ENCODE results near the gene OSBPL5.

OSBPL5 gene

GRCh38 chr11:3201112-3201581 lies 36.0 kb upstream of the OSBPL5 start:
- DNase-seq (ENCODE audit: extremely low spot score) = no peak
- POLR2A ChIA-PET = no interaction called here
- TF ChIP-seq TARDBP (IDR thresholded peaks at IDR 0.05) (no peak), NFRKB (IDR thresholded peaks at IDR 0.05) (no peak), SP1 (IDR thresholded peaks at IDR 0.05) (no peak), CTBP1 (IDR thresholded peaks at IDR 0.05; ENCODE audit: borderline replicate concordance) (no peak), L3MBTL2 (conservative IDR thresholded peaks at IDR 0.05) (no peak), ZNF384 (IDR thresholded peaks at IDR 0.05) (no peak), HDGF (IDR thresholded peaks at IDR 0.05; ENCODE audit: borderline replicate concordance) (no peak), FOXK2 (IDR thresholded peaks at IDR 0.05) (no peak), SUZ12 (IDR thresholded peaks at IDR 0.05) (no peak), ARNT (IDR thresholded peaks at IDR 0.05) (no peak), LEF1 (IDR thresholded peaks at IDR 0.05; ENCODE audit: borderline replicate concordance) (no peak), FOXA1 (IDR thresholded peaks at IDR 0.05) (no peak), FOXM1 (IDR thresholded peaks at IDR 0.05; ENCODE audit: borderline replicate concordance) (no peak), BHLHE40 (IDR thresholded peaks at IDR 0.05; ENCODE audit: borderline replicate concordance) (no peak), PKNOX1 (IDR thresholded peaks at IDR 0.05) (no peak), ELF4 (IDR thresholded peaks at IDR 0.05) (no peak)
- CTCF ChIA-PET = no interaction called here

- POLR2A ChIA-PET = no interaction called here
- DNase-seq (ENCODE audit: extremely low spot score) = no peak
- CTCF ChIA-PET = no interaction called here
- no peak for TF ChIP-seq ZNF384 (IDR thresholded peaks at IDR 0.05)
- no peak for TF ChIP-seq SUZ12 (IDR thresholded peaks at IDR 0.05)
- no peak for TF ChIP-seq NFRKB (IDR thresholded peaks at IDR 0.05)
- no peak for TF ChIP-seq FOXM1 (IDR thresholded peaks at IDR 0.05; ENCODE audit: borderline replicate concordance)
- no peak for TF ChIP-seq ARNT (IDR thresholded peaks at IDR 0.05)
- TF ChIP-seq FOXA1 (IDR thresholded peaks at IDR 0.05) = no peak
- TF ChIP-seq BHLHE40 (IDR thresholded peaks at IDR 0.05; ENCODE audit: borderline replicate concordance) = no peak
- no peak for TF ChIP-seq FOXK2 (IDR thresholded peaks at IDR 0.05)
- no peak for TF ChIP-seq L3MBTL2 (conservative IDR thresholded peaks at IDR 0.05)
- TF ChIP-seq LEF1 (IDR thresholded peaks at IDR 0.05; ENCODE audit: borderline replicate concordance) = no peak
- no peak for TF ChIP-seq SP1 (IDR thresholded peaks at IDR 0.05)
- TF ChIP-seq TARDBP (IDR thresholded peaks at IDR 0.05) = no peak
- TF ChIP-seq ELF4 (IDR thresholded peaks at IDR 0.05) = no peak
- TF ChIP-seq CTBP1 (IDR thresholded peaks at IDR 0.05; ENCODE audit: borderline replicate concordance) = no peak
- TF ChIP-seq HDGF (IDR thresholded peaks at IDR 0.05; ENCODE audit: borderline replicate concordance) = no peak
- no peak for TF ChIP-seq PKNOX1 (IDR thresholded peaks at IDR 0.05)
Observed at GRCh38 chr11:3200388-3201111, 35.4 kb upstream of the OSBPL5 start.

- ChIA-PET POLR2A (no interaction called here), CTCF (no interaction called here)
- TF ChIP-seq TARDBP (IDR thresholded peaks at IDR 0.05) (no peak), NFRKB (IDR thresholded peaks at IDR 0.05) (no peak), ZNF384 (IDR thresholded peaks at IDR 0.05) (no peak), BHLHE40 (IDR thresholded peaks at IDR 0.05; ENCODE audit: borderline replicate concordance) (no peak), HDGF (IDR thresholded peaks at IDR 0.05; ENCODE audit: borderline replicate concordance) (no peak)
- DNase-seq (ENCODE audit: extremely low spot score) = no peak
Observed at GRCh38 chr11:3199537-3200295, 34.6 kb upstream of the OSBPL5 start.

- POLR2A ChIA-PET = no interaction called here
- no peak for TF ChIP-seq ZNF384 (IDR thresholded peaks at IDR 0.05)
- no peak for TF ChIP-seq LEF1 (IDR thresholded peaks at IDR 0.05; ENCODE audit: borderline replicate concordance)
- no peak for TF ChIP-seq FOXK2 (IDR thresholded peaks at IDR 0.05)
- no peak for TF ChIP-seq FOXA1 (IDR thresholded peaks at IDR 0.05)
- no peak for TF ChIP-seq SP1 (IDR thresholded peaks at IDR 0.05)
- TF ChIP-seq PKNOX1 (IDR thresholded peaks at IDR 0.05) = no peak
- no peak for TF ChIP-seq TARDBP (IDR thresholded peaks at IDR 0.05)
- TF ChIP-seq HDGF (IDR thresholded peaks at IDR 0.05; ENCODE audit: borderline replicate concordance) = no peak
- no peak for TF ChIP-seq NFRKB (IDR thresholded peaks at IDR 0.05)
- no peak for TF ChIP-seq FOXM1 (IDR thresholded peaks at IDR 0.05; ENCODE audit: borderline replicate concordance)
- no peak for TF ChIP-seq L3MBTL2 (conservative IDR thresholded peaks at IDR 0.05)
- no peak for TF ChIP-seq ELF4 (IDR thresholded peaks at IDR 0.05)
- no peak for TF ChIP-seq BHLHE40 (IDR thresholded peaks at IDR 0.05; ENCODE audit: borderline replicate concordance)
- no peak for TF ChIP-seq ARNT (IDR thresholded peaks at IDR 0.05)
- TF ChIP-seq CTBP1 (IDR thresholded peaks at IDR 0.05; ENCODE audit: borderline replicate concordance) = no peak
- CTCF ChIA-PET = no interaction called here
- no peak for DNase-seq (ENCODE audit: extremely low spot score)
Observed at GRCh38 chr11:3198815-3199214, 33.7 kb upstream of the OSBPL5 start.

DNA sequence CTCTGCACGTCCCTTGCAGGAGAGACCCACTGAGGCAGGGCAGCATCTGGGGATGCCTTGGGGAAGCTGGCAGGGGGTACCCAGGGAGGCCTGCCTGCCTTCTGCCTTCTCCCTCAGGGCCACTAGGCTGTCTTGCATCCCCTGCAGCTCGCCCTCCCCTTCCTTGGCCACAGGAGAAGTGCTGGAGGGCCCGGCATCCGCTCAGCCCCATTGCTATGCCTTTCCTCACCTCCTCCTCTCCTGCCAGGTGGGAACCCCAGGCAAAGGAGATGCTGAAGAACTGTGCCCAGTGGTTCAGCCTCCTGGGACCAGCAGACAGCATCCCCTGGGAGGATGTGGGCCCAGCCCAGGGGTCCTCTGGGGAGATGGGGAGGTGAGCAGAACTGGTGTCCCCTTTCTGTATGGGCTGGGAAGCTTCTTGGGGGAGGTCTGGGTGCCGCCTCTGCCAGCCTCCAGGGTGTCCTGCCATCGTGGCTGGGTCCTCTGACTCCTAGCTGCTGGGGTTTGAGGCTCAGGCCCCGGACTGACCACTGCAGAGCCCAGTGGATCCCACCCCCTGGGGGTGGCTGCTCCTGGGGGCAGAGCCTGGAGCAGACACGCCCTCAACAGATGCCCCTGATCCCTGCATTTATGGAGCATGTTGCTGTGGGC lies 32.9 kb upstream of the OSBPL5 start:
- CTCF ChIA-PET = interaction anchor here (0.5 kb wide), 1 partner anchor 28 kb away, joined by 3 read pairs; no protein-coding TSS in a partner anchor
- no peak for TF ChIP-seq CTBP1 (IDR thresholded peaks at IDR 0.05; ENCODE audit: borderline replicate concordance)
- TF ChIP-seq ELF4 (IDR thresholded peaks at IDR 0.05) = no peak
- TF ChIP-seq SP1 (IDR thresholded peaks at IDR 0.05) = no peak
- TF ChIP-seq TARDBP (IDR thresholded peaks at IDR 0.05) = no peak
- no peak for TF ChIP-seq FOXA1 (IDR thresholded peaks at IDR 0.05)
- TF ChIP-seq FOXM1 (IDR thresholded peaks at IDR 0.05; ENCODE audit: borderline replicate concordance) = no peak
- TF ChIP-seq BHLHE40 (IDR thresholded peaks at IDR 0.05; ENCODE audit: borderline replicate concordance) = no peak
- TF ChIP-seq L3MBTL2 (conservative IDR thresholded peaks at IDR 0.05) = no peak
- TF ChIP-seq LEF1 (IDR thresholded peaks at IDR 0.05; ENCODE audit: borderline replicate concordance) = no peak

More for the DNA sequence above, 32.9 kb upstream of the OSBPL5 start:
- no peak for DNase-seq (ENCODE audit: extremely low spot score)
- POLR2A ChIA-PET = no interaction called here
